ENCODE results near the gene RBM33. TPM values are rescaled to one million over a fixed set of nuclear protein-coding genes. Genes with fewer than 3 reads are reported as not detected.

RBM33 gene
- polyA plus RNA-seq, 2 of the 4 experiments (the other 2 are of a cell fraction): 21.7 to 21.9 TPM

- CTCF ChIA-PET: interaction anchor here (12.6 kb wide), 1 partner anchor 142 kb away, joined by 200 read pairs; no protein-coding TSS in a partner anchor
- peaks cover 9% of the 10 kb centered on the region; the same call in 2 of the 3 replicates for H3K4me1 ChIP-seq
- no peaks in the 10 kb centered on the region for H3K9me3 ChIP-seq
- H3K27ac ChIP-seq: peak overlapping the region in 1 of 2 experiments; percentile 49; a peak in 2 of 6 replicates
- no peak for FAIRE-seq
- H3K4me3 ChIP-seq: no peak overlapping the region
- ATAC-seq: no peak
- no peak for DNase-seq (ENCODE audit: low read depth in 1 of 2, low spot score in 1 of 2)
- peak overlapping the region; percentile 6; the same call in 1 of the 3 replicates for H3K4me2 ChIP-seq
- POLR2A ChIA-PET: no interaction called here
- 43% methylated on average over 8 of the region's 8 CpGs for WGBS (ENCODE audit: missing lambda C conversion rate)
- TF ChIP-seq, protein P1, sequence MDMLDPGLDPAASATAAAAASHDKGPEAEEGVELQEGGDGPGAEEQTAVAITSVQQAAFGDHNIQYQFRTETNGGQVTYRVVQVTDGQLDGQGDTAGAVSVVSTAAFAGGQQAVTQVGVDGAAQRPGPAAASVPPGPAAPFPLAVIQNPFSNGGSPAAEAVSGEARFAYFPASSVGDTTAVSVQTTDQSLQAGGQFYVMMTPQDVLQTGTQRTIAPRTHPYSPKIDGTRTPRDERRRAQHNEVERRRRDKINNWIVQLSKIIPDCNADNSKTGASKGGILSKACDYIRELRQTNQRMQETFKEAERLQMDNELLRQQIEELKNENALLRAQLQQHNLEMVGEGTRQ (IDR thresholded peaks at IDR 0.05): no peak
- TF ChIP-seq, protein P2, sequence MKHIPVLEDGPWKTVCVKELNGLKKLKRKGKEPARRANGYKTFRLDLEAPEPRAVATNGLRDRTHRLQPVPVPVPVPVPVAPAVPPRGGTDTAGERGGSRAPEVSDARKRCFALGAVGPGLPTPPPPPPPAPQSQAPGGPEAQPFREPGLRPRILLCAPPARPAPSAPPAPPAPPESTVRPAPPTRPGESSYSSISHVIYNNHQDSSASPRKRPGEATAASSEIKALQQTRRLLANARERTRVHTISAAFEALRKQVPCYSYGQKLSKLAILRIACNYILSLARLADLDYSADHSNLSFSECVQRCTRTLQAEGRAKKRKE (CRISPR knock-in tag; IDR thresholded peaks at IDR 0.05; ENCODE audit: low read depth): no peak
- TF ChIP-seq HOXB13 (CRISPR knock-in tag; IDR thresholded peaks at IDR 0.05; ENCODE audit: low read depth) (no peak), BHLHE40 (IDR thresholded peaks at IDR 0.05; ENCODE audit: low read depth, low read length) (no peak)
These were observed 96.6 kb downstream of the RBM33 start for GRCh38 chr7:155741082-155741481.

GRCh38 chr7:155741805-155742204 is 97.3 kb downstream of the RBM33 start:
- TF ChIP-seq RARB (CRISPR knock-in tag; IDR thresholded peaks at IDR 0.05): no peak
- TF ChIP-seq, protein P1 (IDR thresholded peaks at IDR 0.05): no peak
- no peak for TF ChIP-seq RAD21 (conservative IDR thresholded peaks at IDR 0.05 in 1 of 2, IDR thresholded peaks at IDR 0.05 in 1 of 2)
- no peak for TF ChIP-seq EHF (CRISPR knock-in tag; IDR thresholded peaks at IDR 0.05)
- TF ChIP-seq, protein P2 (CRISPR knock-in tag; IDR thresholded peaks at IDR 0.05; ENCODE audit: low read depth): no peak
- TF ChIP-seq, protein P3, sequence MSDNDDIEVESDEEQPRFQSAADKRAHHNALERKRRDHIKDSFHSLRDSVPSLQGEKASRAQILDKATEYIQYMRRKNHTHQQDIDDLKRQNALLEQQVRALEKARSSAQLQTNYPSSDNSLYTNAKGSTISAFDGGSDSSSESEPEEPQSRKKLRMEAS (IDR thresholded peaks at IDR 0.05): no peak
- TF ChIP-seq CBX8 (IDR thresholded peaks at IDR 0.05): no peak
- TF ChIP-seq, protein P4, sequence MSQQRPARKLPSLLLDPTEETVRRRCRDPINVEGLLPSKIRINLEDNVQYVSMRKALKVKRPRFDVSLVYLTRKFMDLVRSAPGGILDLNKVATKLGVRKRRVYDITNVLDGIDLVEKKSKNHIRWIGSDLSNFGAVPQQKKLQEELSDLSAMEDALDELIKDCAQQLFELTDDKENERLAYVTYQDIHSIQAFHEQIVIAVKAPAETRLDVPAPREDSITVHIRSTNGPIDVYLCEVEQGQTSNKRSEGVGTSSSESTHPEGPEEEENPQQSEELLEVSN (IDR thresholded peaks at IDR 0.05; ENCODE audit: borderline replicate concordance, low read depth): no peak
- no peak for TF ChIP-seq KDM1A (IDR thresholded peaks at IDR 0.05; ENCODE audit: low read depth)
- no peak for TF ChIP-seq PHF8 (IDR thresholded peaks at IDR 0.05; ENCODE audit: borderline replicate concordance, low read depth)
- no peak for TF ChIP-seq HMGXB4 (CRISPR knock-in tag; IDR thresholded peaks at IDR 0.05; ENCODE audit: borderline replicate concordance)
- TF ChIP-seq BCL3 (IDR thresholded peaks at IDR 0.05): no peak
- TF ChIP-seq GATA3 (IDR thresholded peaks at IDR 0.05; ENCODE audit: borderline replicate concordance): no peak
- TF ChIP-seq SREBF2 (IDR thresholded peaks at IDR 0.05): no peak
- no peak for TF ChIP-seq EHMT2 (IDR thresholded peaks at IDR 0.05; ENCODE audit: low read depth)
- no peak for TF ChIP-seq HOXB5 (CRISPR knock-in tag; IDR thresholded peaks at IDR 0.05)
- ATAC-seq (no peak), DNase-seq (ENCODE audit: low read depth in 1 of 2, low spot score in 1 of 2) (no peak), FAIRE-seq (no peak)
- no peak overlapping the region for H3K4me2 ChIP-seq
- no peaks in the 10 kb centered on the region for H3K9me3 ChIP-seq
- H3K4me1 ChIP-seq: peaks cover 9% of the 10 kb centered on the region; the same call in 2 of the 3 replicates
- no peak overlapping the region for H3K4me3 ChIP-seq
- CTCF ChIA-PET: interaction anchor here (4.3 to 12.6 kb wide), 2 partner anchors 143 to 144 kb away, joined by 21 to 200 read pairs; no protein-coding TSS in a partner anchor
- WGBS (ENCODE audit: missing lambda C conversion rate): 94% methylated on average over 16 of the region's 16 CpGs
- H3K27ac ChIP-seq: no peak overlapping the region
- POLR2A ChIA-PET: no interaction called here

All from A549 (cell line).